ENCODE results near the gene RSRP1.

Gene RSRP1

GRCh38 chr1:25194572-25195020, 52.7 kb downstream of the RSRP1 start:
- DNase-seq (ENCODE audit: low read depth), result no peak
- no peak overlapping the region for H3K4me3 ChIP-seq (ENCODE audit: low read length)
- TF ChIP-seq CTCF (conservative IDR thresholded peaks at IDR 0.05; ENCODE audit: low read length), result no peak

GRCh38 chr1:25194054-25194453, 53.2 kb downstream of the RSRP1 start:
- no peak for TF ChIP-seq CTCF (conservative IDR thresholded peaks at IDR 0.05; ENCODE audit: low read length)
- H3K4me3 ChIP-seq (ENCODE audit: low read length), result no peak overlapping the region
- no peak for DNase-seq (ENCODE audit: low read depth)

- H3K4me3 ChIP-seq (ENCODE audit: low read length), result no peak overlapping the region
- DNase-seq (ENCODE audit: low read depth), result no peak
- no peak for TF ChIP-seq CTCF (conservative IDR thresholded peaks at IDR 0.05; ENCODE audit: low read length)
Measured at GRCh38 chr1:25193229-25193628, 54.0 kb downstream of the RSRP1 start.
